HG03060 (cell line): ENCODE results near the gene COG5.

ENCODE experiments used
- ATAC-seq: cut with Tn5 transposase; IDR thresholded peaks from one replicate; pipeline ENCODE4 v1.9.1; 2021; ENCODE audit warnings: low read depth, moderate number of reproducible peaks; ENCODE audit not compliant: unreplicated experiment

The COG5 gene

DNA sequence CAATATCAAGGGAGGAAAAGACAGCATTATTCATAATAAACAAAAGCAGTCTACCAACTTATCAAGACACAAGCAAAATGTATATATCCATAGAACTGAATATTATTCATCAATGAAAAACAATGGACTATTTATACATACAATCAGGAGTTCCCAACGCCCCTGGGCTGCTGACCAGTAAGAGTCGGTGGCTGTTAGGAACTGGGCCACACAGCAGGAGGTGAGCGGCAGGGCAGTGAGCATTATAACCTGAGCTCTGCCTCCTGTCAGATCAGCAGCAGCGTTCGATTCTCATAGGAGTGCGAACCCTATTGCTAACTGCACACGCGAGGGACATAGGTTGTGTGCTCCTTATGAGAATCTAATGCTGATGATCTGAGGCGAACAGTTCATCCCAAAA lies 165.6 kb downstream of the COG5 start:
- ATAC-seq: no peak

DNA sequence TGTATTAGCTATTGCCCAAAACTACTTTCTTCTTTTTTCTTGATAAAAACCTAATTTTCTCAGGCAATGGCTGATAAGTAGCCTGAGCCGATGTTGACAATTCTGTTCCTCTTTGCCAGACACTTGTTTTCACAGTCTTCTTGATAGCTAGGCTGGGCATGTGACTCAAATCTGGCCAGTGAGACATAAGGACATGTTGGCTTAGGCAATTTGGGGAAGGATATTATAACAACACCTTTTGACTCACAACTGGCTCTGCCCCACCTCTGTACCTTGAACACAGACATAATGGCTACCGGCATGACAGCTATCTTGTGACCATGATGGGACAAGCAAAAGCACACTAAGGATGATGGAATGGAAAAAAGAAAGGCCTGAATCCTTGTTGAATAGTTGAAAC lies 166.7 kb downstream of the COG5 start:
- ATAC-seq: no peak

GRCh38 chr7:107396081-107396480 lies 167.6 kb downstream of the COG5 start:
- ATAC-seq: no peak

- ATAC-seq: no peak
These were observed 168.9 kb downstream of the COG5 start for GRCh38 chr7:107394831-107395230.

- ATAC-seq: no peak
These were observed 169.4 kb downstream of the COG5 start for GRCh38 chr7:107394276-107394675.

DNA sequence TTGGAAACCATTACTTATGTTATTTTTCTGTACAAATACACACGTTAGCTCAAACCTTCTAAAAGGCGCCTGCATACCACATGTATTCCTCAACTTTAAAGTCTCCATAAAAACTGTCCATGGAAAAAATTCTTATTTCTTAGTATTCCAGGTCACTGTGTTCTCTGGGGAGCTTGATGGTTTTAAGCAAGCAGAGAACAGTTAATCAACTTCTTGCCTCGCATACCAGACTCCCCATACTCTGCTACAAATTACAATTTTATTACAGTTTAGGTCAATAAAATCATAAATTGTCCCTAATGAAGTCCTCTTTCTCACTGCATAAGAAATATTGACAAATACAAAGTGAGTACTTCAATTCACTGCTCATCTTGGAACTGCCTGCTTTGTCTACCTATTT lies 170.9 kb downstream of the COG5 start:
- ATAC-seq: no peak

- ATAC-seq: no peak
These were observed 172.8 kb downstream of the COG5 start for GRCh38 chr7:107390916-107391315.

- no peak for ATAC-seq
These were observed 175.1 kb downstream of the COG5 start for GRCh38 chr7:107388604-107389003.

- no peak for ATAC-seq
These were observed 176.0 kb downstream of the COG5 start for GRCh38 chr7:107387573-107388219.

DNA sequence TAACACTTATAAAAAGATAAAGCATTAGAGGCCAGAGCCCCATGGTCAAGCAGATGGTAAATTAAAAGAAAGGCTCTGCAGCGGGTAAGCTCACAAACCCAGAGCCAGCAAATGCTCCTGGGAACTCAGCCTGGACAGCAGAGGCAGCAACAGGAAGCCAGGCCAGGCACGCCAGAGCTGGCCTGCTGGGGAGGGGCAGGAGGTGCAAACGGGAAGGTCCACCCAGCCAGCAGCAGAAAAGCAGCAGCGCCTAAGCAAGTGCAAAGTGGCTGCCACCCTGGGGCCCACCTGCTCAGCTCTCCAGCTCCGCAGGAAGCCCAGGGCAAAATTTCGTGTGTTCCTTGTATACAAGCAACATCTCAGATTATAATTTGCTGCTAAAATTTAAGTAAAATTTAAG lies 176.6 kb downstream of the COG5 start:
- ATAC-seq: no peak

DNA sequence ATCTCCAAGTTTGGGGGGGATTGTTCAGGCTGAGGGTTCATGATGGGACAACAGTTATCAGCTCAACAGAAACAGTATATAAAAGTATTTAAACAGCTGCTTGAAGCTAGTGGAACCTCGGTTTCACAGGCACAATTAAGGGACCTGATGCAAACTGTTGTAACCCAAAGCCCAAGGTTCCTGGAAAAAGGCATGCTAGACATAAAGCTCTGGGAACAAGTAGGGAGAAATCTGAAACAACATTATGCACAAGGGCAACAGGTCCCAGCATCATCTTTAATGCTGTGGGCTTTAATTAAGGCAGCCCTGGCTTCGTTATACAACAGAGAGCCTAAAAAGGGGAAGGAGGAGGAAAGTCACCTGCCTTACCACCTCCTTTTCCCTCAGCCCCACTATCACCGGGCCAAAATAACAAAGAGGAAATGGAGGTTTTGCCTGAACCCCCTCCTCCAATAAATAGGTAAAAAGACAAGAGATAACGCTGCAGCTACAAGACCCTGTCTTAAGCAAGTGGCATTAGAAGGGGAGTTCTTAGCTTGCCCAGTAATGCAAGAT lies 177.1 kb downstream of the COG5 start:
- ATAC-seq: no peak

GRCh38 chr7:107384025-107384424 lies 179.7 kb downstream of the COG5 start:
- ATAC-seq: no peak

DNA sequence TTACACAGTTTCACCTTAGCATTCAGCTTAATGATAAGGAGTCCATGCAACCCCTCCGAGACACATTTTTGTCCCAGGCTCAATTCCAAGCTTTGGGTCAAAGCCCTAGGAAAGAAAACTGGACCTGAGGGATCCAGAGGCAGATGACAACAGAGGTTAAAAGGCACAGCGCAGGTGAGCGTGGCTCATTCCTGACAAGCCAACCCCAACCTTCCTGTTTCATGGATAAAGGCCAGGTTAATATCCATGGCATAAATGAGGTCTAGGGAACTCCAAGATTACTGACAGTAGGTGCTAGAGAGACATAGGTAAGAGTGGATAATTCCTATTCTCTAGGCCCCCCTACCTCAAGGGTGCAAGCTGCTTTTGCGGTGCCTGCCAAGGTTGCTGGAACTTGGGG lies 180.5 kb downstream of the COG5 start:
- no peak for ATAC-seq

- ATAC-seq: no peak
These were observed 182.3 kb downstream of the COG5 start for GRCh38 chr7:107381453-107381852.

DNA sequence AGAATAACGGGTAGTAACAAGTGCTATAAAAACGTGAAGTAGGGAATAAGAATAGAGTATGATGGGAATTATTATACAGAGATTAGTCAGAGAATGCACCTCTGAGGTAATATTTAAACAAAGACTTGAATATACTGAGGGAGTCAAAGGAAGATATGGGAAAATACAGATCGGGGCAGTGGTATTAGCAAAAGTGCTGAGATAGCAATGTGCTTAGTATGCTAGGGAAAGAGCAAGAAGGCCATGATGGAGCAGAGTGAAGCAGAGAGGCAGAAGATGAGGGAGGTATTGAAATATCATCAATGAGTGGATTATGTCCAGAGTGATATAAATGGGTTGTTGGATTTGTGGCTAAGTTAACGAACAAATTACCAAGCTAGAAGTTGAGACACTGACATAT lies 190.4 kb downstream of the COG5 start:
- no peak for ATAC-seq

GRCh38 chr7:107372298-107372697 lies 191.4 kb downstream of the COG5 start:
- ATAC-seq: no peak

DNA sequence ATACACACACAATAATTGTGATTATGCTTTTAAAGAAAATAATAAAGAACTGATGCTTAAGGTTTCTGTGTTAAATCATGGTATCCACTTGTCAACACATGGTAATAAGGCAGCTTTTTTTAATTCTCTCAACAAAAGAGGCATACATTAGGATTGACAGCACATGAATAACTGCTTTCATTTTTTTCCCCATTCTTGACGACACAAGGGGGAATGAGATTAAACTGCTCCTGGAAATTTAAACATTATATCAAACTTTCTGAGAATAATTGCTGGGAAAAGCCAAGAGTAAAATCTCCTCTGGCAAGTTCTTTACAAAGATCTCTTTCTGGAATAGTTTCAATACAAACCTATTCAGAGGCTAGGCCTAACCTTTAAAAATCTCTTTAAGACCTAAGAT lies 192.9 kb downstream of the COG5 start:
- ATAC-seq: no peak

DNA sequence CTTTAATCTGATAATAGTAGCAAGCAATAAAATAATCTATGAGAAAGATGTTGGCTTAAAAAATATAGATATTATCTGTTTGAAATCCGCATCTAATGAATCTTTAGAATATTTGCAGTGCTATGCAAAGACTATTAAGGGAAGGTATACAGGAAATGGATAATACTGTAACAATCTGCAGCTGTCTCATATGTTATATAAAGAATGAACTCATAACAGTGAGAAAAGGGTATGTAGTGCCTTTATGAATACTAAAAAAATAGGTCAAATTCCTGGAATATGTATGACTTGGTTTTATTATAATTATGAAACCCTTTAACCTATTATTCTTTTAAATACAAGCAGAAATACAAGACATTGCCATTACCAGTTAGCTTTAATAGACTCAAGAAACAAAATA lies 198.9 kb downstream of the COG5 start:
- ATAC-seq: no peak

DNA sequence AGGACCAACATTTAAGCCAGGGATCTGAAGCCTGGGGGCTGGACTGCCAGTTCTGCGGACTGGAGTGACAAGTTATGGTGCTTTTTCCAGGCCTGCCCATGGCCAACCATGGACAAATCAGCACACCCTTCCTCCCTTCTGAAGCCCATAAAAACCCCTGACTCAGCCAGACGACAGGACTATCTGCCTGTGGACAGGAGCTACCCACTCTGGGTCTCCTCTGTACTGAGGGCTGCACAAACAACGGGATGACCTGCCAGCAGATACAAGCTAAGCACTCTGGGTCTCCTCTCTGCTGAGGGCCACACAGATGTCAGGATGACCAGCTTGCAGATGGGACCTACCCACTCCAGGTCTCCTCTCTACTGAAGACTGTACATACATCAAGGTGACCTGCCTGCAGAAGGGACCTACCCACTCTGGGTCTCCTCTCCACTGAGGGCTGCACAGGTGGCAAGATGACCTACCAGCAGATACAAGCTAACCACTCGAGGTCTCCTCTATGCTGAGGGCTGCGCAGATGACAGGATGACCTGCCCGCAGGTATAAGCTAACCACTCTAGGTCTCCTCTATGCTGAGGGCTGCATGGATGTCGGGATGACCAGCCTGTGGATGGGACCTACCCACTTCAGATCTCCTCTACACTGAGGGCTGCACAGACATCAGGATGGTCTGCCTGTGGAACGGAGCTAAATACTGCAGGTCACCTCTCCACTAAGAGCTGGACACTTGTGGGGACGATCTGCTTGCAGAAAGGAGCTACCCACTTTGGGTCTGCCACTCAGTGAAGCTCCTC lies 204.0 kb downstream of the COG5 start:
- no peak for ATAC-seq

DNA sequence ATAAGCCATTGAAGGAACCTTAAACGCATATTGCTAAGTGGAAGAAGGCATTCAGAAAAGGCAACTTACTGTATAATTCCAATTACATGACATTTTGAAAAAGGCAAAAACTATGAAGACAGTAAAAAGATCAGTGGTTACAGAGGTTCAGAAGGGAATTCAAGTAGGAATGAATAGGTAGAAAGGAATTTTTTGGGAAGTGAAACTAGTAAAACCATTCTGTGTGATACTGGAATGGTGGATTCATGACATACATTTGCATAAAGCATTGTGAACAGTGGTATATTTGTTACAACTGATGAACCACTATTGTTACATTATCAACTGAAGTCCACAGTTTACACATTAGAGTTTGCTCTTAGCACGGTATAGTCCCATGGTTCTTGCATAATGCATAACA lies 208.1 kb downstream of the COG5 start:
- ATAC-seq: no peak

DNA sequence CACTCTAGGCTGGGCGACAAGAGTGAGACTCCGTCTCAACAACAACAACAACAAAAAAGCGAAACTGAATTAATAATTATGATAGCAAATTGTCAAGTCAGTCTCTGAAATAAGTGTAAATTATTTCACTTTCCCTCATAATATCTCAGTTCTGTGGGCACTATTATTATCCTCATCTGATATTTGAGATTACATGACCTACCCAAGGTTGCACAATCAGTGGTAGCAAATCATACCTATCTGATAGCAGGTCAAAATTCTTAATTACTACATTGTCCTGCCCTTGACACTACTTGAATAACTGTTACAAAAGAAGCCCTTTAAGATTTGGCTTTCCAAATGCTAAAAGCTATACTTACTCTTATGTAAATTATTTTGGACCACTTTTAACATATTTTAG lies 209.1 kb downstream of the COG5 start:
- no peak for ATAC-seq

GRCh38 chr7:107353701-107354100 lies 210.0 kb downstream of the COG5 start:
- no peak for ATAC-seq
